Measurements from ENCODE around the gene TIFAB.
"Not testable (repeated sequence)": the region's sequence is repeated elsewhere in the genome, so short reads cannot be mapped to it uniquely, and the experiment has no call there.

TIFAB gene, protein sequence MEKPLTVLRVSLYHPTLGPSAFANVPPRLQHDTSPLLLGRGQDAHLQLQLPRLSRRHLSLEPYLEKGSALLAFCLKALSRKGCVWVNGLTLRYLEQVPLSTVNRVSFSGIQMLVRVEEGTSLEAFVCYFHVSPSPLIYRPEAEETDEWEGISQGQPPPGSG

DNA sequence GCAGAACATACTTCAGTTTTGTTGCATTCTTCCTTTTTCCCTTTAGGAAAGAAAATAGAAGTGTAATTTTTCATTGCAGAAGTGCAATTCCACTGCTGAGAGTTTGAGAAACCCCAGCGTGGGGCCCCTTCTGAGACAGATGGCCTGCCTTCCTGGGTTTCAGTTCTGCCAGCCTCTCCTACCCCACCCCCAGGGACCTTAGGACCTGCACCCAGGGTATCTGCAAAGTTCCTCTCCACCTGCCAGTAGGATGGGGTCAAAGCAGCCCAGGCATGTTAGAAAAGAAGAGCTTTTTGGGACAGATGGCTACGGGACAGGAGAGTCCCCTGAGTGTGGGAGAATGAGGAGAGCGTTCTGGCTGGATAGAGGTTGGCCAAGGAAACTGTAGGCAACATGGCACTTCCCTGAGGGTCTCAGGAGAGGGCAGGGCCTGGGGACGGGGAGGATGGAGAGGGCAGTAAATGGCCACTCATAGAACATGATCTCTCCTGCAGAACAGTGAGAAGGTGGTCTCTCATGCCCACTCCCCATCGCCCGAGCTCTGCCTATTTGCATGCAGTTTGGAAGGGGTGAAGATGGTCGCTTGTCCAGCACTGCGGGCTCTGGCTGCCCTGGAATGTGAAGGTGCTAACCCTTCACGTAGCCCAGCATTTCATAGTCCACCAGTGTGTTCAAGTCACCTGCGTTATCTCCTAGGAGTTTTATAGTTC, at the start of gene TIFAB:
TIFAB (minus strand) TSS at position 31 of the 710 bp plus-strand sequence. CDS start 2,412 bp downstream, outside the sequence.
- DNase-seq (ENCODE audit: low spot score) = no peak

DNA sequence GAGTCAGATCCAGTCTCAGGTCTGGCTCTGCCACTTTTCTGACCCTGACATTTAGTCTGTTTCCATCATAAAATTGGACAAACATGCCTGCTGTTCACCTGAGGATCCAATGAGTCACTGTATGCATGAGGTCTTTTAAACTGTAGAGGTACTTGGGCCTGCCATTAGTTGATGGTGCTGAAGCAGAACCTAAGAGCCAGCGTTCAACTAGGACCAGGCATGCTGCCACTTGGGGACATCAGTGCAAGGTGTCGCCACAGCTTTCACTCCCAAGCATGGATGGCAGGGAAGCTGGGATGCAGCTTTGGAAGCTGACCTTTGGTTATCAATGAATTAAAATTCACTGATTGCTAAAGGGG, 46.5 kb upstream of the TIFAB start:
- DNase-seq (ENCODE audit: low spot score) = no peak

DNA sequence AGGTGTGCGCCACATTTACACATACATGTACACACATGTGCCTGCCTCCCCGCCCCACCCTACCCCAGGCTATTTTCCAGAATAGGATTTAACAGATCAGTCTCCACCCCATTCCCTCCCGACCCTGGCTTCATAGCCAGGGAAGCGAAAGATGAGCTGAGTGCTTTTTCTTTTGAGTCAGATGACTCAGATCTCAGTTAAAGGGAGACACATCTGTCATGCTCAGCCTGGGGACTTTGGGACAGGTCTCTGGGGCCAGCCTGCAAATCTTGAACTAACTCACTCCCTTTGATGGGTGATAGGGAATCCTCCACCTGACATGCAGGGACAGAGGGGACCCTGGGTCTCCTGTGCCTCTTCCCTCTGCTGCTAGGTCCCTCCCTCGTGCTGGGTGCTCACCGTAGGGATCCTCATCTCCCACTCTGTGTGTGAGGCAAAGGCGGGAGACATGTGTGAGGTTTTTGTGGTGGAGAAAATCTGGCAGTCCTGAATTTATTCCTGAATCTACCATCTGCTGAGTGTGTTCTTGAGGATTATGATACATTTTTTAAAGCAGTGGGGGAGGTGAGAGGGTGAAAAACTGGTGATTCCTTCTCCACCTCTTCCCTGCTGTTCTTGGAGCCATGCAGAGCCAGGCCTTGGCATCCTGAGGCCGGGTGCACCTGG, 46.0 kb upstream of the TIFAB start:
- no peak for DNase-seq (ENCODE audit: low spot score)

DNA sequence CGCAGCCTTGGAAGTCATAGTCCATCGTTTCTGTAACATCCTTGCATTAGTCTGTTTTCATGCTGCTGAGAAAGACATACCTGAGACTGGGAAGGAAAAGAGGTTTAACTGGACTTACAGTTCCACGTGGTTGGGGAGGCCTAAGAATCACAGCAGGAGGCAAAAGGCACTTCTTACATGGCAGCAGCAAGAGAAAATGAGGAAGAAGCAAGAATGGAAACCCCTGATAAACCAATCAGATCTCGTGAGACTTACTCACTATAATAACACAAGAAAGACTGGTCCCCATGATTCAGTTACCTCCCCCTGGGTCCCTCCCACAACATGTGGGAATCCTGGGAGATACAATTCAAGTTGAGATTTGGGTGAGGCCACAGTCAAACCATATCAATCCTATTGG, 43.4 kb upstream of the TIFAB start:
- not testable (repeated sequence) for DNase-seq (ENCODE audit: low spot score)

DNA sequence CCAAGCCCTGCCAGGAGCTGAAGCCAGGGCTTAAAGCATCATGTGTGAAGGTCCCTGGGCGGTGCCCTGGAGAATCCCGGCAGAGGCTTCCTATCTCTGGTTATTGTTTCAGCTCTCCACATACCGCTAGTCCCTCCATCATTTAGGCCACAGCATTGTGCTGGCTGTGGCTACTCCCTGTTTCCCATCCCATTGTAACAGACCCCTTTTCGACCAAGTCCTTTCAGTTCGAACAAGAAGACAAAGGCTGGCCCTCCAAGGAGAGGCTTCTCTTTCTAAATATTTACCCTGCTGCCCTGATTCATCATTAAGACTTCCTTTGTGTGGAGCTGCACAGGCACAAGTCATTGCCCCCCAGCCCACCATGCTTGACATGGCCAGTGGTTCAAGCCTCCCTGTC, 42.0 kb upstream of the TIFAB start:
- DNase-seq (ENCODE audit: low spot score) = no peak

DNA sequence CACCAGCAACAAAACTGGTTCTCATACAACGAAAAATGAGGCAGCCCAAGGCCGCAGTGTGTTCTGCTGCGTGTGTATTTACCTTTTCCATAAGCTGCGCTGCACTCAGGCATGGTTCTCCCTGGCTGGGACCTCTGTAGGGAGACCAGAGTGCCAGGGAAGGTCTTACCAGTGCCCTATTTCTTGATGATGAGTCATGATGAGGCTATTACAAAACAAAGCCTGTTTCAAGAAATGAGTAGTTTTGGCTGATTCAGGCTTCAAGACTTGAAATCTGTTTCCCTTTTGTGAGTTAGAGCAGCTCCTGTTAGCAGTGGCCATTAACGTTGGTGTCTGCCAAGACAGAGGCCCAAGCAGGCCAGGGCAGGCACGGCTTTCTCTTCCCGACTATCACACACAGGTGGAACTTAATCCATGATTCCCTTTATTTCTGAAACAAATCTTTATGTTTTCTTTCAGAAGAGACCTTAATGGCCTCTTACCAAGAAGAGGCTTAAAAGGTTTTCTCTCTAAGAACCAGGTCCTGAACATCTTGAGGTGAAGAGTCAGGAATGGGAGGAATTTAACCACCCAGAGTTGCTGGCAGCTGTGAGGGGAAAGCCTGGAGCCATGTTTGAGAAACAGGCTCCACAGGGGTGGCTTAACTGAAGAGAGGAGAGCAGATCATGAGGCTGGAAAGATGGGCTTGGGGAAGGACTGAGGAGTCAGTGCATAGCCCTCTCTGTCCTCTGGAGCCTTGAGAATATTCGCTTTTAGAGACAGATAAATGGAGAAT, 41.4 kb upstream of the TIFAB start:
- no peak for DNase-seq (ENCODE audit: low spot score)

DNA sequence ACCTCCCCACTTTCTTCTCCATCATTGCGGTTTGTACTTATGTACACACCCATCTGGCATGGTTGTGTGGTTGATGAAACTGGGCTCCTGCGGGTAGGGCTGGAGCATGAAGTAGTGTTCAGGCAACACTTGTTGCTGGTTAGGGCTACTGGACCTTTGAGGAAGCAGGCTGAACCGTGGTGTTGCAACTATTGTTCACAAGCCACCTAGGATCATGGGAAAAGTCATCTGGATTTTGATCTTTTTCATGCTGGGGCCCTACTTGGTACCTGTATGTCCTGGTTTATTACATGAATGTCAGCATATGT, 40.1 kb upstream of the TIFAB start:
- DNase-seq (ENCODE audit: low spot score) = no peak

DNA sequence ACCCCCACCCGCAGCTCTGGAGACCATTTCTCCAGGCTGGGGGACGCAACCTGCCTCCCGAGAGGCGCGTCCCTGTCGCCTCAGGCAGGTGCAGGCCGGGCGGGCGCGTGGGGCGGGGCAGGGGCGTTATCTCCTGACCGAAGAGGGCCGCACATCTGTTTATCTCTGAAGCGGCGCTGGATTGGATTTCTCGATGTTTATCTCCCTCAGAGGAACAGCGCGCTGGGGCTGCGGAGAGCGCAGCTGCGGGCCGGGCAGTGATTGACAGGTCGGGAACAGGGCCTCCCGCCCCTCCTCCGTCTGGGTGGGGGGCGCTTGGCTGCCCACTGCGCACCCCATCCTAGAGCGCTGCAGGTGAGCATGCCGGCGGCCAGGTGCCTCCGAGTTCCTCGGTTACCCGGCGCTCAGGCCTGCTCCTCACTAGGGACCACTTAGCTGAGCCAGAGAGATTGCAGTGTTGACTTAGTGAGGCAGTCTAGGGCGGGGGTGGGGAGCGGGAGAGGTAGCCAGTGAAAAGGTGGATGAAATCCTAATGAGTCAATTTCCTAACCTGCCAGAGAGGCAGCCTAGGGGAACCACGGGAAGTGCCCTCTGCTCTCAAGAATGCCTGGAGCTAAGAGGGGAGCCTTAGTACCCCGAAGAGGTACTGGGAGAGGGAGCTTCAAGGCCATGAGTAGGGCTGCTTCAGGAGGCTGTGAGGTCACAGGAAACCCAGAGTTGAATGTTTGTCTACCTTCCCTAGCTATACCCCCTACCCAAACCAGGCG, 39.6 kb upstream of the TIFAB start:
- DNase-seq (ENCODE audit: low spot score) = no peak

DNA sequence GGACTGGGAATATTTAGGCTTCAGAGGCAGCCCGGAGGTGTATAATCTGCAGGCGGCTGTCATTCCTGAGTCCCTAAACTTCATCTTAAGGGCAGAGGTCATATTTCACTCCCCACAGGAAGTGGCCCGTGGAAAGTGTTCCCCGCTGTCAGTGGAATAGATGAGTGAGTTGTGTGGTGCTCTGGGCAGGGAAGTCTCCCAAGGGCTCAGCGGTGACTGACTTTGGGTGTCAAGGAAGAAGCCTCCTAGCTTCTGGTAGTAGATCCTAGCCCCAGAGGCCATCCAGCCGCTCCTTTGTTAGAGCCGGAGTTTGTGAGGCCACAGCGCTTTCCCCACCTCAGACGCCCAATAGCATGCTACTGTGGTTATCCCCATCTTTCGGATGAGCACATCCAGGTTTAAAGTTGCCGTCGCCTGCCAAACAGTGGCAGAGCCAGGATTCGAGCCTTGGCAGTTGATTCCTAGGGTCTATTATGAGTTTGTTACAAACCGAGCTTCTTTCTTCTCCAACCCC, 38.9 kb upstream of the TIFAB start:
- DNase-seq (ENCODE audit: low spot score) = no peak

DNA sequence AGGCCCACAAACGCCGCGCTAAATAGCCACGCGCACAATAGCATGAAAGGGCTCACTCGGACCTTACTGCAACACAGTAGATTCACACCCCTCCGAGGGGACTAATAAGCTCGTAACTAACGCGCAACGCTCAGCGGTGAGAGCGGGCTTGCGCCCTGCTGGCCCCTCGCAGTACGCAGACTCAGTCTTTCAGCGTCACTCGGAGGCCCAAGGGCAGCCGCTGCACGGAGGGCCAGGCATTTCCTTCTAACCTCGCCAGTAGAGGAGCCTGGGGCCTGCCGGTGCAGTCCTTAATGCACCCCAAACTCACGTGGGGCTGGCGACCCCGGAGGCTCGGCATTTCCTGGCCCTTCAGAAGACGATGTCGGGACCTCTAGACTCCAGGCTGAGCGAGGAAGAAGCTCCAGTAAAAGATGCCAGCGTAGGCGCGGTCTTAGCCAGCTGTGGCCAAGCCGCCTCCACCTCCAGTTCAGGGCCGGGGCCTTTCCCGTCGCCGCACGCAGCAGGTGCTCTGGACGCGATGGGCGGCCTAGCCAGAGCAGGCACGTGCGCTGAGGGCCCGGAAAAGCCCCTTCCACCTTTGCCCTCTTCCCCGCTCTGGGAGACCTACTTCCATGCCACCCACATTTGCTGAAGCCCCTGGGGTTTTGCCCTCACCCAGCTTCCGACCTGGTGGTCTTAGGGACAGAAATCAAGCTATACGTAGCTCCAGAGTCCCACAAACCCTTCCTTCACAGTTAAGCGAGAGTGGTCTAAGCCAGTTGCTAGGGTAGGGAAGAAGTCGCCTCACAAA, 38.3 kb upstream of the TIFAB start:
- no peak for DNase-seq (ENCODE audit: low spot score)

DNA sequence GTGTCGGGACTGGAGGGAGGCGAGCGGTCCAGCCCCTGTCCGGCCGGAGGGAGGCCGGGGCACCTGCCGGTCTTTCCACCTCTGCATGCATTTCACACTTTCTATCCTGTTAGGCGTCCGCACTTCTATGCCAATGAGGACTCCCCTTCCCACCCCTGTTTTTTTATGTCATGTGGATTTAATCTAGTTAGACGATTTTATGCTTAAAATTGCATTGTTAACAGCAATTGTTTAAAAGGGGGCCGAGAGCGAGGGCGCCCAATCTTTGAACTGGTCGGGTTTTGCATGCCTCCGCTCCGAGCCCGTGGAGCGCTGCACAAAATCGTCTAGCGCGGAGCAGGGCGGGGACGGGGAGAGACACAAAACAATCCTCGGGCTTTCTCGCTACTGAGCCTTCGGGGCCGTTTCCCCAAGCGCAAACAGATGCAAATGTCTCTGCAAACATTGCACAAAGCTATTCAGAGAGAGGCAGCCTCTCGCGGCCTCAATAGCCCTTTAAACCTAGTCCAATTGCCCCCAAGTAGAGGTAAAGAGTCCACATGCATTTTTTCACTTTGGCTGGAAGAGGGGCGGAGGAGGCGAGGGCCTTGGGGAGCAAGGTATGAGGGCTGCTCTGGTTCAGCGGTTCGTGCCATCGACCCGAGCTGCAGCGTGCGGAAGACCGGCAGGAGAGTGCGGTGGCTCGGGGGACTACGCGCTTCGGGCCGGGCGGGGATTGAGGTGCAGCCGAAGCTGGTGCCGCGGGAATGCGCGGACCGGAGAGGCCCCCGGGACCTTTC, 37.5 kb upstream of the TIFAB start:
- peak; percentile 27 for DNase-seq (ENCODE audit: low spot score)

DNA sequence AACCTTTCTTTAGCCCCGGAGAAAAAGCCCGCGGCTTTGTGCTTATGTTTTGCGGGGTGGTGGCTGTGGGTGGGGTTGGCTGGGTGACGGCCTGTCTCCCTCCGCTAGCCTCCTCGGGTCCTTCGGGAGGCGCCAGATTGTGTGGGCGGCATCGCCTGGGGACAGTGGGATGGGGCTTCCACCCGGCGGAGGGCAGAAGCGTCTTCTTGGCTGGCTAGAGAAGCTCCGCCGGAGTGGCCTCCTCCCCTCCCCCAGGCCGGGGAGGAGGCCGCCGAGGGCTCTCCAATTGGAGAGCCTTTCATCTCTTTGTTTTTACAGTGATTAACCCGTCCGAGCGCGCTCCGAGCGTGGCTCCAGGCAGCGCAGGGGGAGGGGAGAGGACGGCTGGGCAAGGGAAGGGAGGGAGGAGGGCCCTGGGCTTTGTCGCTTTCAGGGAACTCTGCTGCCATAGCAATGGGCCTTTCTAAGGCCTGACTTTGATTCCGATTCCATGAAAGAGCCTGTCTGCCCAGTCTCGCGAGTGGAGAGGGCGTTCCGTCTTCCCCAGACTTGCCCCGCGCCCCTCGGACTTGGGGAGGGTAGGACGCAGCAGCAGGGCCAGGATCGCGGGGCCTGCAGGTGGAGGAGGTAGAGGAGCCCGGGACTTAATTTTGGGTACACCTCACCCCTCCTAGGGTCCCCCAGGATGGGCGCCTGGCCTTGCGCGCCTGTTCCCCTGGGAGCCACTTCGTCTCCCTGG, 36.7 kb upstream of the TIFAB start:
- DNase-seq (ENCODE audit: low spot score) = no peak

DNA sequence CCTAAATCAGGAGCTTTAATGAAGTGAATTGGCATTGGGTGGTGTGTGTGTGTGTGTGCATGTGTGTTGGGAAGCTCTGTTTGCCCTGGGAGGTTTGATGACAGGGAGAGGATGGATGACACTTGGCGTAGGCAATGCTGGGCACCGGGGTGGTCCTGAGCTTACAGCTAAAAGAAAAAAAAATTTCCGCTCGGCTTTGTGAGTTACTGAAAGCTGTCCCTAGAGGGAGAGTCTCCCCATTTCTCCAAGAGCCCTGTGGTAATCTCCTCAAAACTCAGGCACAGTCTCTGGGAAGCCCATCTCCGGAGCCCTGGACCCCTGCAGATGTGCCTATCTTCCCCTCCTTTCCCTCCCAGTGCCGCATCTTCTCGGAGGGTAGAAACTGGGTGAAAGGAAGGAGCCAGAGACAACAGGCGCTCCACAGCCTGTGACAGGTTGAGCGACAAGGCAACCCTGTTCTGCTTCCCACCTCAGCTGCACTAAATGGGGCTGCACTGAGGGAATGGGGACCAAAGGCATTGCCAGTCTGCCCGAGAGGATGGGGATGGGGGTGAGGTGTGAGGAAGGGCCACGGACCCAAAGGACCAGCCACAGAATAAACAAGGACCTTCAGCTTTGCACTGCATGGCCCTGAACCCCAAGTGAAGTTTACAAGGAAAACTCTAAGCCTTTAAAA, 35.8 kb upstream of the TIFAB start:
- DNase-seq (ENCODE audit: low spot score) = no peak

DNA sequence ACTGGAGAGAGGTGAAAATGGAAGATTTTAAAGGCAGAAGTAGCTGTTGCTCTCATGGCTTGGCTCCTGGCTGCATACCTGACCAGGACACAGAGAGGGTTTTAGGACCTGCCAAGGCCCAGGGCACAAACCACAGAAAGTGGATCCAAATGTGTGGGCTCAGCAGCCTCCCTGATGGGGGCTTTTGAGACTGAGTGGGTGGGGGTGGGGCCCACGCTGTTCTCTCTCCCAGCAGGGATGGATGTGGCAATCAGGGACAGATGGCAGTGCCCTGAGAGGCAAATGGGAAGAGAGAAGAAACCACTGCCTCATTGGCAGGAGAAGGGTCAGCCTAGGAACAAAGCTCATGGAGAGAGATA, 34.9 kb upstream of the TIFAB start:
- DNase-seq (ENCODE audit: low spot score) = no peak

DNA sequence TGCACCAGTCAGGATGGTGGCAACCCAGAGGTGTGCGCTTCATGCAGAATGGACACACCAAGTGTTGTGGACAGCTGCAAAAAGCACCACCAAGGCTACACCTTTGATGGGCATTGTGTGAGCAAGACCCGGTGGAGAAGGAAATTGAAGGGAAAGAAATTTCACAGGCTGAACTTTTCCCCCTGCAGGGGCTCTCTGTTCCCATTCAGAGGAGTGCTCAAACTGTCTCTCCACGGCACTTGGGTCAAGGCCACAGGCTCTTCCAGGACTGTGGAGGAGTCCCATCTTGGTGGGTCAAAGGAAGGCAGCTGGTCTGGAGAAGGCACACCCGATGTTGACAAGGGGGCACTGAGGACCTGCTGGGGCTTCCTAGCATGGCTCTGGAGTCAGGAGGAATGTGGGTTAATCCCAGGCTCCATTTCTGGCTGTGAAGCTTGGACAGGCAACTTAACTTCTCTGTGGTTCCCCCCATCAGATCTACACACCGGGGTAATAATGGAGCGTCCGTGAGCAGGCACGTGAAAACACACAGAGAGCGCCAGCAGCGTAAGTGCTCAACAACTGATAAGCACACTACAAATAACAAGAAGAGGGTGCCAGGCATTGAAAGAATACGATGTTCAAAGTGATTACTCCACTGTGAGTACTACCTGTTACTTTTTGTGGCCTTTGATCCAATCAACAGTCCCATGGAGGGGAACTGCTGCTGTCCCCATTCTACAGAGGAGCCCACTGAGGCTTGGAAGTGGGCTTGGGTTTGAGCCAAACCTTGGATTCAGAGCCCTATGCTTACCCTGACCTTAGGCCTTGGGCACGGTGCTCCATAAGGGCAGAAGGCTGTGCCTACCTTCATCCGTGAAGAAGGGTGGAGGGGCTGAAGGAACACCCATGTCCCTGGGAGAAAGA, 34.2 kb upstream of the TIFAB start:
- no peak for DNase-seq (ENCODE audit: low spot score)

DNA sequence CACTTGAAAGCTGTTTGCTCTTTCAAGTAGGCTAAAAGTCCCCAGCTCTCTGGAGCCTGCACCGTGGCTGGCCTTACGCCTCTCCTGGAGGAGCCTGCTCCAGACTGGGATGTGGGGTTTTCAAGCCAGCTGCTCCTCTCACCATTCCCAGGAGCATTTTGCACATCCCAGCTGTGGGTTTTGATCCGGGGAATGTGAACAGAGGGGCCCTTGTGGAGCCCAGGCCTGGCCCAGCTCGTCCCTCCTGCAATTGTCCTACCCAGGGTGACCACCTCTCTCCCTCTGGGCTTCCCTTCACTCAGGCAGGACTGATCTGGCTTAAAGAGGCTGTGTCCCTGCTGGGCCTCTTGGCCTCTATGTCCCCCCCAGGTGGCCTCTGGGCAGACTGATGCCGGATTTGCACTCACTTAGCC, 32.5 kb upstream of the TIFAB start:
- no peak for DNase-seq (ENCODE audit: low spot score)

DNA sequence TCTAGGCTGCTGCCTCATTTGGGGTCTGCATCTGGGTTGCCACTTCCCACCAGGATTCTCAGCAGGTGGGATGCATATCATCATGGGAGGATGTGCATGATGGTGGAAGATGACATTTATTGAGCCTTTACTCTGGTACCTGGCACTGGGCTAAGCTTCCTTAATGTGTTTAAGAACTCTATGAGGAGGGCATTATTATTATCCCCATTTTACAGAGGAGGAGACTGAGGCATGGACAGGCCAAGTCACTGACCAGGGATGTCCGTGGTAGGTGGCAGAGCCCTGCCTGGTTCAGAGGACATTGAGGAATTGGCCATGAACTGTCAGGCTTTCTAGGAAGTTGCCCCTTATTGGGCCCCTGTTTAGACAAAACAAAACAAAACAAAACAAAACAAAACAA, 31.1 kb upstream of the TIFAB start:
- DNase-seq (ENCODE audit: low spot score) = no peak

DNA sequence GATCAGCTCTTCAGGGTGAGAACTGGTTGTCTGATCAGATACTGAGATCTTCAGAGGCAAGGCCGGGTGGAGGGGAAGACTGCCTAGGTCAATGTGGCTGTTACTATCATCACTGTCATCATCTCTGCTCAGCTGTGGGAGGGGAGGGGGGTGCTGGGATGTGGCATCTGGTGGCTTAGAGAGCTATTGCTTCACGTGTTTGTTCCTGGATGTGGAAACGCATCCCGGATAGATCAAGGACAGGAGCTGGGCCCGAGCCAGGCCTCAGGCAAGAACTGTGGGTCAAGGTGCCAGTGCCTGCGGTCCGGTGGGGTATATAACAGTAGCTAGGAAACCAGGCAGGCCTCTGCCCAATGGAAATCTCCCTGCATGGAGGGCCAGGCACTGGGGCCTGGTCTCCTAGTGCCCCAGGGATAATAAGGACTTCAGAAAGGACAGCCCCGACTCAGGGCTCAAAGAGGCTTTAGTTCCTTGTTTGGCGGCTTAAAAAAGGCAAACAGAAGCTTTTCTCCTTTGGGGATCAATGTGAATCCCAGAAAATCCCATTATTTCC, 30.3 kb upstream of the TIFAB start:
- DNase-seq (ENCODE audit: low spot score) = no peak
